Natural killer cell (primary cell): Measurements from ENCODE around the gene SASH1. TPM values are rescaled to one million over a fixed set of nuclear protein-coding genes. Genes with fewer than 3 reads are reported as not detected.
A peak's percentile ranks its signal among the peaks of the same experiment; 100 is the strongest.

Experiments
- ATAC-seq, 3 donors: fragments of 150-1000 bp in 2 of 3; fragments of 200-7000 bp in 1 of 3; cut with Tn5 transposase; 1 replicate in 1 of 3; 2 replicates in 2 of 3; pipeline ENCODE4 v1.10.0; 2021; ENCODE audit warnings: mild to moderate bottlenecking in 2 of 3, moderate library complexity in 2 of 3
- DNase-seq, 2 donors: peaks; one replicate each; pipeline versions ENCODE4 v3.0.0 to v3.0.0-alpha.2; 2013 to 2021; ENCODE audit warnings: mixed read lengths in 1 of 2
- H3K27ac ChIP-seq: one replicate; pipeline ENCODE4 v1.5.1; 2013; ENCODE audit warnings: mild to moderate bottlenecking, low read length
- H3K27me3 ChIP-seq: one replicate; pipeline ENCODE4 v1.6.1; 2013; ENCODE audit warnings: low read length; ENCODE audit not compliant: control insufficient read depth, insufficient read depth
- H3K36me3 ChIP-seq: one replicate; pipeline ENCODE4 v1.6.1; 2013; ENCODE audit warnings: low read length; ENCODE audit not compliant: control insufficient read depth, insufficient read depth
- H3K4me1 ChIP-seq: one replicate; pipeline ENCODE4 v1.6.1; 2013; ENCODE audit warnings: low read length; ENCODE audit not compliant: control insufficient read depth, insufficient read depth
- H3K4me3 ChIP-seq: one replicate; pipeline ENCODE4 v1.5.1; 2013; ENCODE audit warnings: low read length
- H3K9me3 ChIP-seq: one replicate; pipeline ENCODE4 v1.6.1; 2013; ENCODE audit warnings: low read length; ENCODE audit not compliant: control insufficient read depth, insufficient read depth
- H3K27ac Mint-ChIP-seq, 2 donors: one replicate each; pipeline ENCODE4 v1.8.0; 2022; ENCODE audit warnings: mild to moderate bottlenecking in 2 of 2, mixed read lengths in 2 of 2, moderate library complexity in 1 of 2
- H3K27me3 Mint-ChIP-seq, 2 donors: one replicate each; pipeline ENCODE4 v1.8.0; 2022; ENCODE audit warnings: low read depth in 2 of 2, mixed read lengths in 2 of 2
- H3K36me3 Mint-ChIP-seq: one replicate; pipeline ENCODE4 v1.8.0; 2022; ENCODE audit warnings: mixed read lengths
- H3K4me1 Mint-ChIP-seq, 2 donors: one replicate each; pipeline ENCODE4 v1.8.0; 2022; ENCODE audit warnings: mixed read lengths in 2 of 2
- H3K4me3 Mint-ChIP-seq: one replicate; pipeline ENCODE4 v1.8.0; 2022; ENCODE audit warnings: mild to moderate bottlenecking, moderate library complexity, mixed read lengths
- H3K9me3 Mint-ChIP-seq, 2 donors: one replicate each; pipeline ENCODE4 v1.8.0; 2022; ENCODE audit warnings: mixed read lengths in 2 of 2
- WGBS: methylation state at CpG from one replicate; pipeline ENCODE4 v1.1.7; 2013; ENCODE audit warnings: missing lambda C conversion rate; ENCODE audit not compliant: insufficient coverage; 5-methylcytosine and 5-hydroxymethylcytosine counted together
- intact Hi-C: fragments of 100-400 bp; cut with micrococcal nuclease; formaldehyde crosslinking; loops from one replicate; pipeline ENCODE4 v1.14.2; 2022
- total RNA-seq, 4 donors: library from RNA; stranded (reverse); fragments of 120-200 nt in 1 of 4; gene quantifications; one replicate each; pipeline versions ENCODE4 v1.2.3 to v1.2.4, GENCODE V29; 2013 to 2022
- TF ChIP-seq, protein P1 (sequence below): fragments of 200-600 bp; IDR thresholded peaks from one replicate; pipeline ENCODE4 v1.8.0; 2022; ENCODE audit warnings: antibody characterized with exemption

SASH1 gene
- total RNA-seq, 3 donors from 2014 or later (not counting 1 experiment from before 2014, with no cell fraction given) = 0.63 to 6.2 (median 2.7) TPM

DNA sequence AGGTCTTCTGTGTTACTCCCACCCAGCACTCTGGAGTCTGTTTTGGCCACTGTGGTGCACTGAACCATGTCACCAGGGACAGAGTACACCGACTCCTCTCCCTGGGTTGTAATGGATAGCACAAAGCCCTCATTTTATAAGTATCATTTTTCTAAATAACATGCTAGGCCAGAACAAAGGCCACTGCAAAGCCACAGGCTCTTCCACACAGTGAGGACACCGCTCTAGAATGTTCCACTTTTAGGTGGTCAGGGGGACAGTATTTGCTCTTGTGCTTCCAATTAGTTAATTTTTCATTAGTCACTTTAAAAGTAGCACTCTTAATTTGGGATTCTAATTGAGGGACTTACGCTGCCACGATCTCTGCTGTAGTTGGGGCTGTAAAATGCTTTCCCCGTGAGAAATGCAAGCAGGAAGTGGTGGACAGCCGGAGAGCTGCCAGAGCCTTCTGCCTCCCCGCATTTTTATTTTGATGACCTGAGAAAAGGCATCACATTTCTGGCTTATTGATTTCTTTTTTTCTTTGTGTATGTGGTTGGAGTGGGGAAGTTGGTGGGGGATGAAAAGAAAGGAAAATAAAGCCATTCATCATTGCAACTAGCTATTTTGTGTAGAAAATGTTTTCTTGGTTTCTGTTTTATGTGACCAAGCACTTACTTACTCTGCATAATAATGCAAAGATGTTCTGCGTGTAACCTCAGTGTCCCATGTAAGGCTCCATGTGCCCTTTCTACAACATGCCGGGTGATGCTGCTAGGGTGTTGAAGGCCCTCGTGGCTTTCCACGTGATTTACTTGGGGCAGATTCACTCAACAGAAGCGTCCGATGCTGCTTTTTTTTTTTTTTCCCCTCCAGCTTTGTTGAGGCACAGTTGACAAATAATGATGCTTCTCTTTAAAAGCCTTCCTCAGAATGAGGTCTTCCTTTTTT is 195.9 kb downstream of the SASH1 start:
- ATAC-seq (peak in 1 of 3 donors; percentile 63), DNase-seq (no peak)
- Histone ChIP-seq H3K4me3 (no peak overlapping the region), H3K27ac (no peak overlapping the region), H3K9me3 (no peaks in the 10 kb centered on the region), H3K27me3 (no peaks in the 10 kb centered on the region), H3K4me1 (no peaks in the 10 kb centered on the region), H3K36me3 (no peaks in the 10 kb centered on the region)
- peak overlapping the region in 1 of 2 donors; percentile 75 for H3K27ac Mint-ChIP-seq
- H3K4me3 Mint-ChIP-seq = peak overlapping the region; percentile 76
- TF ChIP-seq, protein P1, sequence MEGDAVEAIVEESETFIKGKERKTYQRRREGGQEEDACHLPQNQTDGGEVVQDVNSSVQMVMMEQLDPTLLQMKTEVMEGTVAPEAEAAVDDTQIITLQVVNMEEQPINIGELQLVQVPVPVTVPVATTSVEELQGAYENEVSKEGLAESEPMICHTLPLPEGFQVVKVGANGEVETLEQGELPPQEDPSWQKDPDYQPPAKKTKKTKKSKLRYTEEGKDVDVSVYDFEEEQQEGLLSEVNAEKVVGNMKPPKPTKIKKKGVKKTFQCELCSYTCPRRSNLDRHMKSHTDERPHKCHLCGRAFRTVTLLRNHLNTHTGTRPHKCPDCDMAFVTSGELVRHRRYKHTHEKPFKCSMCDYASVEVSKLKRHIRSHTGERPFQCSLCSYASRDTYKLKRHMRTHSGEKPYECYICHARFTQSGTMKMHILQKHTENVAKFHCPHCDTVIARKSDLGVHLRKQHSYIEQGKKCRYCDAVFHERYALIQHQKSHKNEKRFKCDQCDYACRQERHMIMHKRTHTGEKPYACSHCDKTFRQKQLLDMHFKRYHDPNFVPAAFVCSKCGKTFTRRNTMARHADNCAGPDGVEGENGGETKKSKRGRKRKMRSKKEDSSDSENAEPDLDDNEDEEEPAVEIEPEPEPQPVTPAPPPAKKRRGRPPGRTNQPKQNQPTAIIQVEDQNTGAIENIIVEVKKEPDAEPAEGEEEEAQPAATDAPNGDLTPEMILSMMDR = no peak
- no peaks in the 10 kb centered on the region for H3K36me3 Mint-ChIP-seq
- intact Hi-C loops = no loop called here
- 57% methylated on average over 12 of the region's 13 CpGs for WGBS
- peaks cover 0 to 30% of the 10 kb centered on the region in 2 donors for H3K27me3 Mint-ChIP-seq
- H3K4me1 Mint-ChIP-seq = peaks cover 10 to 11% of the 10 kb centered on the region in 2 donors
- H3K9me3 Mint-ChIP-seq = no peaks in the 10 kb centered on the region

DNA sequence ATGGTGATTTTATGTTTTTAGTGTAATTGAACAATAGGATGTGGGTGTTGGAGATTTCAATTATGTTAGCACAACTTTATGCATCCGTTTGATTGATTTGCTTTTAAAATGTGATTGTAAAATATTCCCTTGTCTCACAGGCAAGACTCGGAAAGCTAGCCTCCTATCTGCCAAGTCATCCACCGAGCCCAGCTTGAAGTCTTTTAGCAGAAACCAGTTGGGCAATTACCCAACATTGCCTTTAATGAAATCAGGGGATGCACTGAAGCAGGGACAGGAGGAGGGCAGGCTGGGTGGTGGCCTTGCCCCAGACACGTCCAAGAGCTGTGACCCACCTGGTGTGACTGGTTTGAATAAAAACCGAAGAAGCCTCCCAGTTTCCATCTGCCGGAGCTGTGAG is 200.9 kb downstream of the SASH1 start:
- no peaks in the 10 kb centered on the region for H3K36me3 ChIP-seq
- no peak for DNase-seq
- intact Hi-C loops = no loop called here
- Mint-ChIP-seq H3K9me3 (no peaks in the 10 kb centered on the region), H3K36me3 (no peaks in the 10 kb centered on the region), H3K4me3 (no peak overlapping the region), H3K27me3 (peaks cover 4 to 21% of the 10 kb centered on the region in 2 donors), H3K27ac (no peak overlapping the region), H3K4me1 (peaks cover 4% of the 10 kb centered on the region in 2 donors)
- TF ChIP-seq, protein P1 = no peak
- no peaks in the 10 kb centered on the region for H3K9me3 ChIP-seq
- H3K4me3 ChIP-seq = no peak overlapping the region
- H3K4me1 ChIP-seq = no peaks in the 10 kb centered on the region
- ATAC-seq = no peak
- no peaks in the 10 kb centered on the region for H3K27me3 ChIP-seq
- WGBS = 91% methylated on average over 6 of the region's 6 CpGs
- H3K27ac ChIP-seq = no peak overlapping the region

DNA sequence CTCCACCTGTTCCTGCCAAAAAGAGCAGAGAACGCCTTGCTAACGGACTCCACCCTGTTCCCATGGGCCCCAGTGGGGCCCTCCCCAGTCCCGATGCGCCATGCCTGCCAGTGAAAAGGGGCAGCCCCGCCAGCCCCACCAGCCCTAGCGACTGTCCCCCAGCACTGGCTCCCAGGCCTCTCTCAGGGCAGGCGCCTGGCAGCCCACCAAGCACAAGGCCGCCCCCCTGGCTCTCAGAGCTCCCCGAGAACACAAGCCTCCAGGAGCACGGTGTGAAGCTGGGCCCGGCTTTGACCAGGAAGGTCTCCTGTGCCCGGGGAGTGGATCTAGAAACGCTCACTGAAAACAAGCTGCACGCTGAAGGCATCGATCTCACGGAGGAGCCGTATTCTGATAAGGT is 201.8 kb downstream of the SASH1 start:
- Mint-ChIP-seq H3K9me3 (no peaks in the 10 kb centered on the region), H3K36me3 (no peaks in the 10 kb centered on the region), H3K4me3 (no peak overlapping the region), H3K27ac (no peak overlapping the region), H3K27me3 (peaks cover 4 to 15% of the 10 kb centered on the region in 2 donors), H3K4me1 (no peaks in the 10 kb centered on the region)
- Histone ChIP-seq H3K9me3 (no peaks in the 10 kb centered on the region), H3K27ac (no peak overlapping the region), H3K4me3 (no peak overlapping the region), H3K36me3 (no peaks in the 10 kb centered on the region), H3K4me1 (no peaks in the 10 kb centered on the region), H3K27me3 (no peaks in the 10 kb centered on the region)
- TF ChIP-seq, protein P1 = no peak
- intact Hi-C loops = no loop called here
- WGBS = 92% methylated on average over 17 of the region's 17 CpGs
- ATAC-seq = no peak
- no peak for DNase-seq
